Measurements from ENCODE around the gene KIF26B.

Gene KIF26B

GRCh38 chr1:245283001-245283400, 128.2 kb downstream of the KIF26B start:
- Histone ChIP-seq H4K20me1 (ENCODE audit: insufficient read depth, low read length) (no peaks in the 10 kb centered on the region), H3K27me3 (ENCODE audit: insufficient read depth, low read length, poor library complexity) (no peaks in the 10 kb centered on the region), H3K27ac (ENCODE audit: low read length) (no peak overlapping the region), H3K4me2 (ENCODE audit: insufficient read depth, low read length) (no peak overlapping the region), H3K4me3 (ENCODE audit: low read depth in 1 of 2, low read length in 2 of 2) (no peak overlapping the region), H3K9ac (ENCODE audit: low read depth, low read length) (no peak overlapping the region), H3K9me3 (ENCODE audit: insufficient read depth, low read length, severe bottlenecking) (no peaks in the 10 kb centered on the region), H3K79me2 (ENCODE audit: insufficient read depth, low read length) (no peaks in the 10 kb centered on the region), H3K4me1 (ENCODE audit: insufficient read depth, low read length) (no peaks in the 10 kb centered on the region), H2AFZ (ENCODE audit: low read depth, low read length) (no peak overlapping the region), H3K36me3 (ENCODE audit: insufficient read depth, low read length) (no peaks in the 10 kb centered on the region)
- TF ChIP-seq EZH2 (IDR thresholded peaks at IDR 0.05; ENCODE audit: borderline replicate concordance, low read depth, low read length, severe bottlenecking) (no peak), CTCF (IDR thresholded peaks at IDR 0.05; ENCODE audit: borderline replicate concordance, extremely low read depth, low read length, poor library complexity, severe bottlenecking) (no peak)
- DNase-seq (no peak), ATAC-seq (ENCODE audit: insufficient read depth, low read depth) (no peak)

GRCh38 chr1:245285168-245285567, 130.4 kb downstream of the KIF26B start:
- no peaks in the 10 kb centered on the region for H3K79me2 ChIP-seq (ENCODE audit: insufficient read depth, low read length)
- no peaks in the 10 kb centered on the region for H4K20me1 ChIP-seq (ENCODE audit: insufficient read depth, low read length)
- no peak overlapping the region for H3K27ac ChIP-seq (ENCODE audit: low read length)
- H3K4me1 ChIP-seq (ENCODE audit: insufficient read depth, low read length), result no peaks in the 10 kb centered on the region
- H3K9me3 ChIP-seq (ENCODE audit: insufficient read depth, low read length, severe bottlenecking), result no peaks in the 10 kb centered on the region
- TF ChIP-seq EZH2 (IDR thresholded peaks at IDR 0.05; ENCODE audit: borderline replicate concordance, low read depth, low read length, severe bottlenecking), result no peak
- TF ChIP-seq CTCF (IDR thresholded peaks at IDR 0.05; ENCODE audit: borderline replicate concordance, extremely low read depth, low read length, poor library complexity, severe bottlenecking), result no peak
- no peaks in the 10 kb centered on the region for H3K27me3 ChIP-seq (ENCODE audit: insufficient read depth, low read length, poor library complexity)
- H3K4me2 ChIP-seq (ENCODE audit: insufficient read depth, low read length), result no peak overlapping the region
- no peak overlapping the region for H3K9ac ChIP-seq (ENCODE audit: low read depth, low read length)
- H3K4me3 ChIP-seq (ENCODE audit: low read depth in 1 of 2, low read length in 2 of 2), result no peak overlapping the region
- DNase-seq (no peak), ATAC-seq (ENCODE audit: insufficient read depth, low read depth) (no peak)
- H3K36me3 ChIP-seq (ENCODE audit: insufficient read depth, low read length), result no peaks in the 10 kb centered on the region
- H2AFZ ChIP-seq (ENCODE audit: low read depth, low read length), result no peak overlapping the region

GRCh38 chr1:245288796-245289195, 134.0 kb downstream of the KIF26B start:
- DNase-seq (no peak), ATAC-seq (ENCODE audit: insufficient read depth, low read depth) (no peak)
- H3K4me2 ChIP-seq (ENCODE audit: insufficient read depth, low read length), result no peak overlapping the region
- no peak overlapping the region for H3K27ac ChIP-seq (ENCODE audit: low read length)
- no peaks in the 10 kb centered on the region for H3K79me2 ChIP-seq (ENCODE audit: insufficient read depth, low read length)
- no peaks in the 10 kb centered on the region for H3K36me3 ChIP-seq (ENCODE audit: insufficient read depth, low read length)
- TF ChIP-seq CTCF (IDR thresholded peaks at IDR 0.05; ENCODE audit: borderline replicate concordance, extremely low read depth, low read length, poor library complexity, severe bottlenecking), result no peak
- no peak for TF ChIP-seq EZH2 (IDR thresholded peaks at IDR 0.05; ENCODE audit: borderline replicate concordance, low read depth, low read length, severe bottlenecking)
- no peak overlapping the region for H3K4me3 ChIP-seq (ENCODE audit: low read depth in 1 of 2, low read length in 2 of 2)
- H2AFZ ChIP-seq (ENCODE audit: low read depth, low read length), result no peak overlapping the region
- H3K9ac ChIP-seq (ENCODE audit: low read depth, low read length), result no peak overlapping the region
- H3K27me3 ChIP-seq (ENCODE audit: insufficient read depth, low read length, poor library complexity), result no peaks in the 10 kb centered on the region
- no peaks in the 10 kb centered on the region for H3K4me1 ChIP-seq (ENCODE audit: insufficient read depth, low read length)
- H3K9me3 ChIP-seq (ENCODE audit: insufficient read depth, low read length, severe bottlenecking), result no peaks in the 10 kb centered on the region
- H4K20me1 ChIP-seq (ENCODE audit: insufficient read depth, low read length), result no peaks in the 10 kb centered on the region

- Histone ChIP-seq H3K27me3 (ENCODE audit: insufficient read depth, low read length, poor library complexity) (no peaks in the 10 kb centered on the region), H4K20me1 (ENCODE audit: insufficient read depth, low read length) (no peaks in the 10 kb centered on the region), H3K36me3 (ENCODE audit: insufficient read depth, low read length) (no peaks in the 10 kb centered on the region), H3K4me3 (ENCODE audit: low read depth in 1 of 2, low read length in 2 of 2) (no peak overlapping the region), H3K4me2 (ENCODE audit: insufficient read depth, low read length) (no peak overlapping the region), H3K9ac (ENCODE audit: low read depth, low read length) (no peak overlapping the region), H3K9me3 (ENCODE audit: insufficient read depth, low read length, severe bottlenecking) (no peaks in the 10 kb centered on the region), H3K27ac (ENCODE audit: low read length) (no peak overlapping the region), H3K4me1 (ENCODE audit: insufficient read depth, low read length) (no peaks in the 10 kb centered on the region), H3K79me2 (ENCODE audit: insufficient read depth, low read length) (no peaks in the 10 kb centered on the region), H2AFZ (ENCODE audit: low read depth, low read length) (no peak overlapping the region)
- no peak for TF ChIP-seq EZH2 (IDR thresholded peaks at IDR 0.05; ENCODE audit: borderline replicate concordance, low read depth, low read length, severe bottlenecking)
- TF ChIP-seq CTCF (IDR thresholded peaks at IDR 0.05; ENCODE audit: borderline replicate concordance, extremely low read depth, low read length, poor library complexity, severe bottlenecking), result no peak
- DNase-seq (no peak), ATAC-seq (ENCODE audit: insufficient read depth, low read depth) (no peak)
These were observed 136.1 kb downstream of the KIF26B start for GRCh38 chr1:245290836-245291235.

Data from DND-41 (cell line).